ENCODE measurements around the gene CASQ1.

CASQ1 gene

GRCh38 chr1:160164121-160164520, 26.3 kb upstream of the CASQ1 start:
- ChIA-PET POLR2A (no interaction called here), CTCF (no interaction called here)
- TF ChIP-seq TARDBP (IDR thresholded peaks at IDR 0.05) (no peak), ARNT (IDR thresholded peaks at IDR 0.05) (no peak), ZNF384 (IDR thresholded peaks at IDR 0.05) (no peak), L3MBTL2 (conservative IDR thresholded peaks at IDR 0.05) (no peak), SUZ12 (IDR thresholded peaks at IDR 0.05) (no peak), HDGF (IDR thresholded peaks at IDR 0.05; ENCODE audit: borderline replicate concordance) (no peak), FOXA1 (IDR thresholded peaks at IDR 0.05) (no peak), ELF4 (IDR thresholded peaks at IDR 0.05) (no peak), BHLHE40 (IDR thresholded peaks at IDR 0.05; ENCODE audit: borderline replicate concordance) (no peak)
- DNase-seq (ENCODE audit: extremely low spot score) = no peak

- no peak for DNase-seq (ENCODE audit: extremely low spot score)
- TF ChIP-seq ELF4 (IDR thresholded peaks at IDR 0.05) = no peak
- TF ChIP-seq FOXA1 (IDR thresholded peaks at IDR 0.05) = no peak
- no peak for TF ChIP-seq HDGF (IDR thresholded peaks at IDR 0.05; ENCODE audit: borderline replicate concordance)
- TF ChIP-seq ARNT (IDR thresholded peaks at IDR 0.05) = no peak
- TF ChIP-seq TARDBP (IDR thresholded peaks at IDR 0.05) = no peak
- TF ChIP-seq FOXK2 (IDR thresholded peaks at IDR 0.05) = no peak
- no peak for TF ChIP-seq PKNOX1 (IDR thresholded peaks at IDR 0.05)
- no peak for TF ChIP-seq L3MBTL2 (conservative IDR thresholded peaks at IDR 0.05)
- TF ChIP-seq FOXM1 (IDR thresholded peaks at IDR 0.05; ENCODE audit: borderline replicate concordance) = no peak
- no peak for TF ChIP-seq LEF1 (IDR thresholded peaks at IDR 0.05; ENCODE audit: borderline replicate concordance)
- TF ChIP-seq SP1 (IDR thresholded peaks at IDR 0.05) = no peak
- no peak for TF ChIP-seq ZNF384 (IDR thresholded peaks at IDR 0.05)
- TF ChIP-seq NFRKB (IDR thresholded peaks at IDR 0.05) = no peak
- no peak for TF ChIP-seq BHLHE40 (IDR thresholded peaks at IDR 0.05; ENCODE audit: borderline replicate concordance)
- TF ChIP-seq SUZ12 (IDR thresholded peaks at IDR 0.05) = no peak
- TF ChIP-seq CTBP1 (IDR thresholded peaks at IDR 0.05; ENCODE audit: borderline replicate concordance) = no peak
- POLR2A ChIA-PET = no interaction called here
- CTCF ChIA-PET = interaction anchor here (1.3 kb wide), 1 partner anchor 86 kb away, joined by 3 read pairs; no protein-coding TSS in a partner anchor
Measured at GRCh38 chr1:160166166-160166868, 24.1 kb upstream of the CASQ1 start.

- no peak for DNase-seq (ENCODE audit: extremely low spot score)
- ChIA-PET POLR2A (no interaction called here), CTCF (interaction anchor here (0.8 to 1.3 kb wide), 2 partner anchors 26 to 85 kb away, joined by 3 to 4 read pairs; no protein-coding TSS in a partner anchor)
- TF ChIP-seq NFRKB (IDR thresholded peaks at IDR 0.05) = no peak
- TF ChIP-seq FOXM1 (IDR thresholded peaks at IDR 0.05; ENCODE audit: borderline replicate concordance) = no peak
- no peak for TF ChIP-seq HDGF (IDR thresholded peaks at IDR 0.05; ENCODE audit: borderline replicate concordance)
- TF ChIP-seq L3MBTL2 (conservative IDR thresholded peaks at IDR 0.05) = no peak
- TF ChIP-seq ZNF384 (IDR thresholded peaks at IDR 0.05) = no peak
- TF ChIP-seq FOXK2 (IDR thresholded peaks at IDR 0.05) = no peak
- TF ChIP-seq ARNT (IDR thresholded peaks at IDR 0.05) = no peak
- no peak for TF ChIP-seq PKNOX1 (IDR thresholded peaks at IDR 0.05)
- TF ChIP-seq SUZ12 (IDR thresholded peaks at IDR 0.05) = no peak
- no peak for TF ChIP-seq ELF4 (IDR thresholded peaks at IDR 0.05)
- TF ChIP-seq LEF1 (IDR thresholded peaks at IDR 0.05; ENCODE audit: borderline replicate concordance) = no peak
- no peak for TF ChIP-seq CTBP1 (IDR thresholded peaks at IDR 0.05; ENCODE audit: borderline replicate concordance)
- TF ChIP-seq SP1 (IDR thresholded peaks at IDR 0.05) = no peak
Measured at GRCh38 chr1:160167056-160167455, 23.3 kb upstream of the CASQ1 start.

- TF ChIP-seq SUZ12 (IDR thresholded peaks at IDR 0.05) (no peak), ARNT (IDR thresholded peaks at IDR 0.05) (no peak), SP1 (IDR thresholded peaks at IDR 0.05) (no peak), HDGF (IDR thresholded peaks at IDR 0.05; ENCODE audit: borderline replicate concordance) (no peak), BHLHE40 (IDR thresholded peaks at IDR 0.05; ENCODE audit: borderline replicate concordance) (no peak), FOXM1 (IDR thresholded peaks at IDR 0.05; ENCODE audit: borderline replicate concordance) (no peak), NFRKB (IDR thresholded peaks at IDR 0.05) (no peak), LEF1 (IDR thresholded peaks at IDR 0.05; ENCODE audit: borderline replicate concordance) (no peak), TARDBP (IDR thresholded peaks at IDR 0.05) (no peak), ELF4 (IDR thresholded peaks at IDR 0.05) (no peak), FOXA1 (IDR thresholded peaks at IDR 0.05) (no peak), ZNF384 (IDR thresholded peaks at IDR 0.05) (no peak), L3MBTL2 (conservative IDR thresholded peaks at IDR 0.05) (no peak)
- peak; percentile 36 for DNase-seq (ENCODE audit: extremely low spot score)
- POLR2A ChIA-PET = no interaction called here
- CTCF ChIA-PET = interaction anchor here (0.8 to 1.3 kb wide), 2 partner anchors 26 to 85 kb away, joined by 3 to 4 read pairs; no protein-coding TSS in a partner anchor
Measured at GRCh38 chr1:160167580-160167979, 22.8 kb upstream of the CASQ1 start.

- no peak for TF ChIP-seq HDGF (IDR thresholded peaks at IDR 0.05; ENCODE audit: borderline replicate concordance)
- TF ChIP-seq BHLHE40 (IDR thresholded peaks at IDR 0.05; ENCODE audit: borderline replicate concordance) = no peak
- no peak for TF ChIP-seq L3MBTL2 (conservative IDR thresholded peaks at IDR 0.05)
- TF ChIP-seq FOXK2 (IDR thresholded peaks at IDR 0.05) = no peak
- TF ChIP-seq ARNT (IDR thresholded peaks at IDR 0.05) = no peak
- TF ChIP-seq FOXA1 (IDR thresholded peaks at IDR 0.05) = no peak
- no peak for TF ChIP-seq ELF4 (IDR thresholded peaks at IDR 0.05)
- no peak for DNase-seq (ENCODE audit: extremely low spot score)
- ChIA-PET POLR2A (no interaction called here), CTCF (interaction anchor here (0.7 kb wide), 1 partner anchor 245 kb away, joined by 9 read pairs; no protein-coding TSS in a partner anchor)
Measured at GRCh38 chr1:160168016-160168415, 22.4 kb upstream of the CASQ1 start.

GRCh38 chr1:160168609-160169369, 21.6 kb upstream of the CASQ1 start:
- no peak for TF ChIP-seq FOXM1 (IDR thresholded peaks at IDR 0.05; ENCODE audit: borderline replicate concordance)
- no peak for TF ChIP-seq FOXA1 (IDR thresholded peaks at IDR 0.05)
- TF ChIP-seq NFRKB (IDR thresholded peaks at IDR 0.05) = no peak
- POLR2A ChIA-PET = no interaction called here
- CTCF ChIA-PET = interaction anchor here (0.7 kb wide), 2 partner anchors 246 to 248 kb away, joined by 4 to 9 read pairs; no protein-coding TSS in a partner anchor
- DNase-seq (ENCODE audit: extremely low spot score) = no peak

Data from HEK293T (cell line).